Heart left ventricle (tissue), 13 donors: ENCODE measurements around the gene PPIL1.

Experiments used
- CTCF ChIP-seq, 12 donors: fragments of 200-600 bp; sonication (generic) in 4 of 12; IDR thresholded peaks; one replicate each; pipeline versions ENCODE4 v1.5.0 to v1.8.0; 2018 to 2022; ENCODE audit warnings: antibody characterized with exemption in 12 of 12, mild to moderate bottlenecking in 5 of 12
- POLR2A ChIP-seq, 2 donors: fragments of 450-650 bp; IDR thresholded peaks; one replicate each; pipeline ENCODE4 v1.6.1; 2017; ENCODE audit warnings: antibody characterized with exemption in 2 of 2, mild to moderate bottlenecking in 2 of 2, moderate library complexity in 2 of 2
- donor health status: ischemic (EF 13 %, LVEDD 7.1; RV severe dilation, severe dysfunction).
- donor health status: DM: no; HTN: yes; CAD: no.
- donor health status: DM: no; HTN: no; CAD: no.
- donor health status: ischemic (EF 25% LVEDD 6.9; RV normal size, moderate dysfunction).
- donor health status: ischemic (EF 25% LVEDD 5.7; RV mildly dilated, moderate dysfunction).
- donor health status: ischemic (EF 35%, LVEDD 5.7; RV mildly dilated, moderate dysfunction).
- donor health status: nonischemic (EF 11% LVEDD 7.7; RV severe dilation, severe dysfunction).
- donor health status: DM: yes; HTN: yes; CAD: no.
- donor health status: PGD.
- donor health status: ischemic (EF 29% LVEDD 5.4; RV normal size, mild dysfunction).
- donor health status: nonischemic (EF 23%, LVEDD 6.1; RV moderate dilation, normal function).

GRCh38 chr6:36845233-36845632, 29.4 kb downstream of the PPIL1 start:
- TF ChIP-seq CTCF (IDR thresholded peaks at IDR 0.05) (no peak), POLR2A (IDR thresholded peaks at IDR 0.05) (no peak)
